Hepatocyte (in vitro differentiated cells): ENCODE measurements around the gene C1QC. TPM values are rescaled to one million over a fixed set of nuclear protein-coding genes. Genes with fewer than 3 reads are reported as not detected.

Experiments
- DNase-seq: peaks from one replicate; pipeline ENCODE4 v3.0.0-alpha.2; 2016; ENCODE audit warnings: low spot score
- H2AFZ ChIP-seq: fragments of 200-600 bp; sonication (generic); 2 replicates; pipeline ENCODE4 v1.6.0; 2016; ENCODE audit warnings: antibody characterized with exemption, mild to moderate bottlenecking
- H3K27ac ChIP-seq: fragments of 200-600 bp; sonication (generic); 2 replicates; pipeline ENCODE4 v1.5.1; 2016; ENCODE audit warnings: mild to moderate bottlenecking
- H3K27me3 ChIP-seq: fragments of 200-600 bp; sonication (generic); 2 replicates; pipeline ENCODE4 v1.6.1; 2016
- H3K36me3 ChIP-seq: fragments of 200-600 bp; sonication (generic); replicated peaks from 2 replicates; pipeline ENCODE4 v1.5.1; 2016; ENCODE audit warnings: low read depth; ENCODE audit not compliant: insufficient read depth
- H3K4me1 ChIP-seq: fragments of 200-600 bp; sonication (generic); 2 replicates; pipeline ENCODE4 v1.5.1; 2016; ENCODE audit warnings: mild to moderate bottlenecking, moderate library complexity; ENCODE audit not compliant: insufficient read depth
- H3K4me2 ChIP-seq: fragments of 200-600 bp; sonication (generic); 2 replicates; pipeline ENCODE4 v1.6.0; 2016
- H3K4me3 ChIP-seq: fragments of 200-600 bp; sonication (generic); 2 replicates; pipeline ENCODE4 v1.5.1; 2016; ENCODE audit warnings: mild to moderate bottlenecking
- H3K79me2 ChIP-seq: fragments of 200-600 bp; sonication (generic); 2 replicates; pipeline ENCODE4 v1.6.0; 2017; ENCODE audit warnings: mild to moderate bottlenecking
- H3K9me2 ChIP-seq: fragments of 200-600 bp; sonication (generic); replicated peaks from 2 replicates; pipeline ENCODE4 v1.6.0; 2017; ENCODE audit warnings: mild to moderate bottlenecking; ENCODE audit not compliant: insufficient read depth
- H3K9me3 ChIP-seq: fragments of 200-600 bp; sonication (generic); 2 replicates; pipeline ENCODE4 v1.5.1; 2016; ENCODE audit warnings: low read depth, mild to moderate bottlenecking
- H4K20me1 ChIP-seq: fragments of 200-600 bp; sonication (generic); 2 replicates; pipeline ENCODE4 v1.6.0; 2016; ENCODE audit warnings: mild to moderate bottlenecking; ENCODE audit not compliant: insufficient read depth, poor library complexity, severe bottlenecking
- CTCF ChIP-seq: fragments of 200-600 bp; sonication (generic); IDR thresholded peaks from 2 replicates; pipeline ENCODE4 v1.5.1; 2016; ENCODE audit warnings: antibody characterized with exemption, mild to moderate bottlenecking; ENCODE audit not compliant: poor library complexity
- EZH2 ChIP-seq: fragments of 200-600 bp; sonication (generic); IDR thresholded peaks from 2 replicates; pipeline ENCODE4 v1.6.1; 2016; ENCODE audit warnings: antibody characterized with exemption, mild to moderate bottlenecking, borderline replicate concordance
- EZH2phosphoT487 ChIP-seq: fragments of 200-600 bp; sonication (generic); IDR thresholded peaks from one replicate; pipeline ENCODE4 v1.6.1; 2018; ENCODE audit warnings: antibody characterized with exemption, mild to moderate bottlenecking, low read depth, moderate library complexity; ENCODE audit not compliant: unreplicated experiment, severe bottlenecking
- WGBS: methylation state at CpG from one replicate; pipeline ENCODE4 v1.1.6; 2016; ENCODE audit warnings: low lambda C conversion rate; ENCODE audit errors: missing lambda C conversion rate; 5-methylcytosine and 5-hydroxymethylcytosine counted together
- polyA plus RNA-seq: library from polyadenylated mRNA; unstranded; fragments of >200 nt; fragmentation: Nextera tagmentation; extraction: Ambion mirVana; gene quantifications from 2 replicates; pipeline ENCODE4 v1.2.1, GENCODE V29; 2016
- total RNA-seq: library from RNA; depleted of rRNA; stranded (reverse); fragments of >200 nt; gene quantifications from 2 replicates; pipeline ENCODE4 v1.2.3, GENCODE V29; 2014

C1QC gene
- total and polyA plus RNA-seq, 2 experiments from 2014 or later: 4.1 to 9.2 TPM

- 55% methylated on average over 11 of the region's 12 CpGs for WGBS
- Histone ChIP-seq H3K79me2 (no peaks in the 10 kb centered on the region), H3K4me3 (no peak overlapping the region), H4K20me1 (no peaks in the 10 kb centered on the region), H3K9me2 (no peaks in the 10 kb centered on the region), H3K4me1 (no peaks in the 10 kb centered on the region), H3K27ac (no peak overlapping the region), H2AFZ (no peak overlapping the region), H3K4me2 (no peak overlapping the region), H3K36me3 (no peaks in the 10 kb centered on the region), H3K9me3 (no peaks in the 10 kb centered on the region), H3K27me3 (peaks cover 49% of the 10 kb centered on the region)
- TF ChIP-seq CTCF (no peak), EZH2 (no peak), EZH2phosphoT487 (no peak)
- DNase-seq: no peak
These were observed 30.5 kb upstream of the C1QC start for GRCh38 chr1:22612671-22613571.

- no peak overlapping the region for H3K4me3 ChIP-seq
- 77% methylated on average over 5 of the region's 5 CpGs for WGBS
- no peaks in the 10 kb centered on the region for H3K9me2 ChIP-seq
- H3K9me3 ChIP-seq: no peaks in the 10 kb centered on the region
- TF ChIP-seq CTCF (no peak), EZH2 (no peak), EZH2phosphoT487 (no peak)
- H3K36me3 ChIP-seq: no peaks in the 10 kb centered on the region
- H3K27me3 ChIP-seq: peaks cover 51% of the 10 kb centered on the region
- no peak overlapping the region for H3K27ac ChIP-seq
- no peaks in the 10 kb centered on the region for H3K79me2 ChIP-seq
- H4K20me1 ChIP-seq: no peaks in the 10 kb centered on the region
- H3K4me1 ChIP-seq: no peaks in the 10 kb centered on the region
- no peak overlapping the region for H3K4me2 ChIP-seq
- no peak overlapping the region for H2AFZ ChIP-seq
- no peak for DNase-seq
These were observed 29.9 kb upstream of the C1QC start for GRCh38 chr1:22613572-22613918.

DNA sequence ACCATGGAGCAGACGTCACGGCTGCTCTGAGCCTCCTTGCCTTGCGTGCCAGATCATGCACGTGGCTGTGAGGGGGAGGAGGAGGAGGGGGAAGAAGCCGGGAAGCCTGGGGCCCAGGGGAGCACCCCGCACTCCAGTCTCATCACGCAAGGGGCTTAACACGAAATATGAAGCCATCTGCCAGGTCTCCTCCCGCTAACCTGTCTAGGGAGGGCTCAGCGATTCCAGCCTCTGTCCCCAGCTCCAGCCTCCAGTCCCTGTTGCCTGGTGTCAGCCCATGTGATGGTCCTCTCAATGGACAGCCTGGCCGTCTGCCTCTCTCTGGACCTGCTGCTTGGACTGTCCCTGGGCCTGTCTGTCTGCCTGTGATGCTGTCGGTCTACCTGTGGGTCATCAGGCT lies 29.5 kb upstream of the C1QC start:
- 67% methylated on average over 9 of the region's 12 CpGs for WGBS
- Histone ChIP-seq H3K4me1 (no peaks in the 10 kb centered on the region), H3K4me2 (no peak overlapping the region), H3K9me3 (no peaks in the 10 kb centered on the region), H3K9me2 (no peaks in the 10 kb centered on the region), H3K27ac (no peak overlapping the region), H2AFZ (no peak overlapping the region), H3K27me3 (peaks cover 47% of the 10 kb centered on the region), H3K36me3 (no peaks in the 10 kb centered on the region), H3K79me2 (no peaks in the 10 kb centered on the region), H3K4me3 (no peak overlapping the region), H4K20me1 (no peaks in the 10 kb centered on the region)
- DNase-seq: no peak
- TF ChIP-seq EZH2phosphoT487 (no peak), CTCF (no peak), EZH2 (no peak)
